ENCODE measurements around the gene WASF3.
"Not testable (repeated sequence)": the region's sequence is repeated elsewhere in the genome, so short reads cannot be mapped to it uniquely, and the experiment has no call there.

WASF3 gene

DNA sequence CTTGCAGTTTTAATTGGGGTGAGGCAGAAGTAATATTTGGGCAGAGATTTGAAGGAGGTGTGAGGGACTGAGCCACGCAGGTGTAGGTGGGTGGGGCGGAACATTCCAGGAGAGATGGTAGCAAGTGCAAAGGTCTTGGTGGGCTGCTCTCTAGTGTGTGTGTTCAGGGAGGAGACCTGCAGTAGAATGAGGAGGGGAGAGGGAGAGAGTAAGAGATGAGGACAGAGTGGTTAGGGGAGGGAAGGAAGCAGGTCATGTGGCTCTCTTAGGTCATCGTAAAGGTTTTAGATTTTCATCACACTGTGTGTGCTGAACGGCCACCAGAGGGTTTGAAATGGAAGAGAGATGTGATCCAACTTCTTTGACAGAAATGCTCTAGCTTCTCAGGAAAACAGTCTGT, 33.5 kb downstream of the WASF3 start:
- DNase-seq, result no peak

DNA sequence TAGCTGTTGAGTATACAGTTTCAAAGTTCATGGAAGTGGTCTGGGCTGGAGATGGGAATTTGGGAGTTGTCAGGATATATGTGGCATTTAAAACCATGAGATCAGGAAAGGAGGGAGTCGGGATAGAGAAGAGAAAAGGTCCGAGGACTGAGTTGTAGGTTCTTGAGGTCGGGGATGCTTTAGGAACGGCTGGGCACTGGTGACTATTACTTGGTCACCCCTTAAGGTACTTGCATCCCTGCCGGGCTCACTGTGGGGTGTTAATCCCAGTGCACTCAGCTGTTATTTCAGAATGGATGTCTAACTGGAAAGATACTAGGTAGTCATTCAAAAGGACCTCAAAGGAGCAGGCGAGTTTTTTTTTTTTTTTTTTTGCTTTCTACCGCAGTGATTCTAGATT, 34.2 kb downstream of the WASF3 start:
- DNase-seq, result no peak

DNA sequence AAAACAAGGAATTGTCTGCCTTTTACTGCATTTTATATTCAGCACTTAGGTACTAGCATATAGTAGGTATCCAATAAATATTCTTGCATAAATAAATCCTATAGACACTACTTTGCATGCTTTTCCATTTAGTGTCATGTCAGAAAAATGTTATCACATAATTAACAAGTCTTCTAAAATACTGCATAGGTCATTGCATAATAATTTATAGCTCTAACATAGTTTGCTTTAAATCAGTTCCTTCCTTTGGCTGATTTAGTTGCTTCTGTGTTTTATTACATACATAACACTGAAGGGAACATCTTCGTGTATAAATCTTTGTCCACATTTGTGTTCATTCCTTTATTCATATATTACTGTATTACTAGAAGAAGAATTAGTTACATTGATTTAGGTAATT, 36.2 kb downstream of the WASF3 start:
- DNase-seq, result no peak

DNA sequence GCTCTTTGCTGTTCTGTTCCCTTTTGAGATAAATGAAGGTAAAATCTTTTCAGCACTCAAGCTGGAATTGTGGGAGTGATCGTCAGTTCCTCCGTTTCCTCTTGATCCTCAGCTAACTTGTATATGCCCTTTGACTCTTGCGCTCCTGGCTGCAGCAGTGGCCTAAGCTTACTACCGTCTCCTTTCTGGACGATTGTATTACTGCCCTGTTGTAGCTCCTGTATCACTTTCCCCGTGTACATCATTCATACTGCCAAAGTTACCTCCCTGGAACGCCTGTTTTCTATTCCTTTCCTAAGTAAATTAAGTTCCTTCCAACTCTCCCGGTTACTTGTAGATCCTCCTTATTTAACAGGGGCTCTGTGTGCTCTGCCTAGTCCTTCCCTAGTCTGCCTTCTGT, 36.9 kb downstream of the WASF3 start:
- no peak for DNase-seq

DNA sequence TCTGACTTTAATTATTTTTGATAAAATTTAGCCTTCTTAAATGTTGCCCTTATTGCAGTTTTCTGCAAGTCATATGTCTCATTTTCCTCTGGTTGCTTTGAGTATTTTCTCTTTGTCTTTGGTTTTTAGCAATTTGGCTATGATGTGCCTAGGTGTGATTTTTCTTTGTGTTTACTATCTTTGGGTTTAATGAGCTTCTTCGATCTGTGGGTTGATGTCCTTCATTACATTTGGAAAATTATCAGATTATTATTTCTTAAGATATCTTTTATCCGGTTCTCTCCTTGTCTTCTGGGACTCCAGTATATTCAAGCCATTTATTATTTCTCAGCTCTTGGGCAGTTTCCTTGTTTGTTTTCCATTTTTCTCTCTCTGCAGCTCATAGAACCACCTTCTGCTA, 39.0 kb downstream of the WASF3 start:
- DNase-seq, result no peak

DNA sequence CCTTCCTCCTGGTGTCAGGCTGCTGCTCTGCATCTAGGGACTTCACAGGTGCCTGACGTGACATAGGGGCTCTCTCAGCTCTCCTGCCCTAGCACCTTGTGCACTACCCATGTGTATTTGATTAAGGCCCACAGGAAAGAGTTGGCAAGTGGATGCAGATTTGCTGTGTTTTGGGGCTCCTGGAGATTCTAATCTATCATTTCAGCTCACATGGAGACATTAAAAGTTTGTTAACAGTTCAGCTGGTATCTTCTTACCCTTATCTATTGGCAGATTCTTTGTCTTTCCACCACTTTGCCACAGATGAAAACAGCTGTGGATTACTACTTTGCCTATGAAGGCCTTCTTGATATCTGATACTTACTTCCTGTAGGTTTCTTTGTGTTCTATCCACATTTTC, 41.9 kb downstream of the WASF3 start:
- DNase-seq, result no peak

DNA sequence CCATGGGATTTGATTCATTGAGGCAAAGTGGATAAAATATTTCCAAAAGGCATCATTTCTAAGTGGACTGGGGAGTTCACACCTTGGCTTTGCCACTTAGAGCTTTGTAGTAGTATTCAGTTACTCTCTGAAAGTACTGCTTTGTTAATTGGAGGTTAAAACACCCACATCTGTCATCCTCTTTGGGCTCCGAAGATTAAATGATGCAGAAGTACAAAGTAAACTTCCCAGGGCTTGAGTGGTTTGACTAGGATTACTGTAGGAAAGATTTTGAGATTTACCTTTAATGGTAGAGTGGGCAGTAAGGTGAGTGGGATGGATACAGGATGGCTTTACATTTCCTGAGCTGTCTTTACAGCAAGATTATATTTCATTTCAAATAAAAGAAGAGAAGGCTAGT, 42.4 kb downstream of the WASF3 start:
- no peak for DNase-seq

DNA sequence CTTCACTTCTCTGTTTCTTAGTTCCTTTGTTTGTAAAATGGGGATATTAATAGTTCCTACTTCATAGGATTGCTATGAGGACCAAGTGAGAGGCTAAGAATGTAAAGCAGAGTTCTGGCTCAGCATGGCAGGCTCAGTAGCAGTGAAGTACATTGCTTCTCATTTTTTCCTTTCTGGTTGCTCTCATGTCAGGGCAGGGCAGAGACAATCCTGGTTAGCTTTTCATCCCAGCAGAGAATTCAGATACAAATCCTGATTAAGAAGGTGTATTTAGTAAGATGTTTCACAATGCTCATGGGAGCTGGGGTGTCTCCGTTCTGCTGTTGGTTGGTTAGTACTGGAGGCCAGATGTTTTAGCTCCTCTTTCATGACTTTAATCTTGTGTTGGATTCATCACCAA, 42.9 kb downstream of the WASF3 start:
- no peak for DNase-seq

DNA sequence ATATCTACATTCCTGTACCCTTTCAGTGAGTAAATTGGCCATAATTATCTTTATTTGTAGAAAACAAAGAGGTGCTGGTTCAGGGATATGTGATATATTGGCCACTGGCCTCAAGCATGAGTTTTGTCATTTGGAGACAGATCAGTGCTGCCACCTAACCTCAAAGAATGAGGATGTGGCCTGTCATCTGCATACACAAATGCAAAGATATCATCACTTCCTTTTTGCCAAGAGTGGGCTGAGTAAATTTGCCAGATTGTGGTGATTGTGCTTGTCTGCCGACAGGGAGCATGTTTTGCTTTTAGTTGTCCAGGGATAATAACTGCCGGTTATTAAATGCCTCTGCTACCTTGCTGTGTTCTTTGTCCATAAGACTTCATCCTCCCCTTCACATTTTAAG, 44.2 kb downstream of the WASF3 start:
- peak; percentile 45 for DNase-seq

DNA sequence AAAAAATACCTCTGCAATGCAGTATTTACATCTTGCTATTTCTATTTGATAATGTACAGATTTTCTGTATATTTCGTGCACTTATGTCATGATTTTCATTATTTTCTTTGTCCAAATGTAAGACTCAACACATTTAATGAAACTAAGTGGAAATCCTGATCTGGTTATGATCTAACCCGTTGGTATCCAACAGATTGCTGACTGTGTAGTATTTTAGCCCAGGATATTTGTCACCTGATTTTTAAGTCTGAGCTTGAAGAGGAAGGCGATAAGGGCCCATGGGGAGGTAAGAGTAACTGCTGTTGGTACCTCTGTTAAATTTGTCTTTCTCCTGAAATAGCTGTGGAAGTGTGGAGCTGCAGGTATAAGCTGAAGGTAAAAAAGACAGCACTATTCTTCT, 45.3 kb downstream of the WASF3 start:
- no peak for DNase-seq

DNA sequence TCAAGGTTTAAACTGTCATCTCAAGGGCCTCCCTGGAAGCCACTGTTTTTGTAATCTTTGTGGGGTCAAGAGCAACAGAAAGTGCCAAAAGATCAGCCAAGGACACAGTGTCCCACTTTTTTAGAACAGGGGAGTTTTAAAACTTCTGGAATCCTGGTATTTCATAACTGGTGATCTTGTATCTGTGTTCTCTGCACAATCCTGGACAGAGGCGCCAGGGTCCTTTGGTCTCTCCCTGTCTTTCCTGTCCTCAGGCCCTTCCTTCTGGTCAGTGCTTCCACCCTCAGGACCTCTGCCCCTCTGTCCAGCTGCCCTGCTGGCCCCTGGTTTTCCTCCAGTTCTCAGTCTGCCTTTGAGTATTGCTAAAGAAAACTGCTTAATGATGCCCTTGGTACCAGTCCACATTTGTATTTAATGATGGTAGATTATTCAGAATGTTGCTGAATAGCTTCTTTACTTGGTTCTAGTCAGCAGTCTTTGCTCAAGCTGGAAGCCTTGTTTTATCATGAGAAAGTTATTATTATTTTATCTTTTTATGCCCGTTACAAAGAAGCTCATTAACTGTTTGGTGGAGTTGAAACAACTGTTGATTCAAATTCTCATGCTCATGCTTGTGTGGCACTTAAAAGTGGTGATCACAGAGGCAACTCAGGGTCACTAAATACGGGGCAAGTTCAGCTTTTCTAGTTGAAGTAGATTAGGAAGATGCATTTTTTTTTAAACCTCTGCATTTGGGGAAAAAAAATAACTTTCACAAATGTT, 47.5 kb downstream of the WASF3 start:
- no peak for DNase-seq

DNA sequence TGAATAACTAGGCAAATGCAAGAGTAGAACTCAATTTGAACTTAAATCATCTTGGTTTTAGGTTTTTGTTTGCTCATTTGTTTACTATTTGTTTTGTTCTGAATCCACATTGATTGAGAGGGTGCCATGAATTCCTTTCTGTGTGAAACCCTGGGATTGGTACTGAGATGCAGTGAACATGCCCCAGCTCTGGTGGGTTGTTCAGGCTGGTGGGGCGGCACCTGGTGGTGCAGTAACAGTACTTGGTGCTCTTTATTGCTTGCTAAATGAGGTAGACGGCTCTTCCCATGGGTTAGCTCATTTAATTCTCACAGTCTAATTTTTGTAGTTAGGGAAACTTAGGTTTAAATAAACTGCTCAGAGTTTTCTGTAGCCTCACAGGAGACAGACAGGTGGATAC, 48.4 kb downstream of the WASF3 start:
- DNase-seq, result no peak

DNA sequence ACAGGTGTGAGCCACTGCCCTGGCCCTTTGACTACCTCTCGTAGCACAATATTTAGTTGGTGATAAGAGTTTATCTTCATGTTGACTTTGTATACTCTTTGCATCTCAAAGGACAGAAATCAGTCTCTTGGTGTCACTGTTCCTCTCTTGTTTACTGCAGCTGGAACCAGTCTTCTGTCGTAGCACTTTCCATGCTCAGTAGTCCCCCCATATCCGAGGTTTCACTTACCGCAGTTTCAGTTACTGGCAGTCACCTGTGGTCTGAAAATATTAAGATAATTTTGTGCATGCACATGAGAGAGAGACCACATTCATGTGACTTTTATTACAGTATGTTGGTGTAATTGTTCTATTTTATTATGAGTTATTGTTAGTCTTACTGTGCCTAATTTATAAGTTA, 49.1 kb downstream of the WASF3 start:
- DNase-seq, result no peak

DNA sequence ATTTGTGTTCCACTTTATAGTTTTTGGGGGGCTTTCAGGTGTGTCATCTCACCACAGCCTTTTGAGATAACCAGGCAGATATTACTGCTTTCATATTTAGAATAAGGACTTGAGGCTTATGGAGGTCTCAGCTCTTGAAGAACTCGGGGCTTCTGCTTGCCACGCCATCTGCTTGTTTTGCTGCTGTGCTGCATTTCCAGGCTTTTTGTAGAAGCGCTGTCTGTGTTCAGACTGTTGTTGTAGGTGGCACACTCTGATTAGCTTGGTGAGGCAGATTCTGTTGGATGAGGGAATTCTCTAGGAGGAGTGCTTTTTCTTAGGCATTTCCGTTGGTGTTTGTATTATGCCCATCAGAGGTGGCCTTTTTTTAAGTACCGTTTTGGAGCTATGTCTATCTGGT, 57.2 kb downstream of the WASF3 start:
- no peak for DNase-seq

DNA sequence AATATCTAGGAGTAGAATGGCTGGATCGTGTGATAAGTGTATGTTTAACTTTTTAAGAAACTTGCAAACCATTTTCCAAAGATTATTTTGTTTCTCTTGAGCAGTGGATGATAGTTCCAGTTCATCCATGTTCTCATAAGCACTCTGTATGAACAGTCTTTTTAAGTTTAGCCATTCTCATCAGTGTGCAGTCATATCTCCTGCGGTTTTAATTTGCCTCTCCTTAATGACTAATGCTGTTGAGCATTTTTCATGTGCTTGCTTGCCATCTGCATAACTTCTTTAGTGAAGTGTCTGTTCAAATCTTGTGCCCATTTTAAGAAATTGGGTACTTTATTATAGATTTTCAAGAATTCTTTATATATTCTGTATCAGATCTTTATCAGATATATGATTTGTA, 58.6 kb downstream of the WASF3 start:
- DNase-seq, result no peak

DNA sequence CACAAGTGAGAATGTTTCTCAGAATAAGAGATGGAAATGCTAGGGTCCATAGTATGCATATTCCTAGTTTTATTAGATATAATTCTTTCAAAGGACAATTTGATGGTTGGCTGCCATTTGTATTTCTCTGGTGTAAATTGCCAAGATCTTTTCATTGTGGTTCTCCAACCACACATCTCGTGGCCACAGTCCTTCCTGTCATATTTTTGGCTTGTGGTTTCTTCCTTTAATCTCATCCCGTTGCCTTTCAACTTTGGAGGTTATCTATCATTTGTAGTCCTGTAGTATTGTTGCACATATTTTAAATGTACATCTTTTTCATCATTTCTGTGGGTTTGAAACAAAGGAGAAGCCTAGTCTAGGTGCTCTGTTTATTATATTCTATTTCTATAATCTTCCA, 61.2 kb downstream of the WASF3 start:
- DNase-seq, result no peak

DNA sequence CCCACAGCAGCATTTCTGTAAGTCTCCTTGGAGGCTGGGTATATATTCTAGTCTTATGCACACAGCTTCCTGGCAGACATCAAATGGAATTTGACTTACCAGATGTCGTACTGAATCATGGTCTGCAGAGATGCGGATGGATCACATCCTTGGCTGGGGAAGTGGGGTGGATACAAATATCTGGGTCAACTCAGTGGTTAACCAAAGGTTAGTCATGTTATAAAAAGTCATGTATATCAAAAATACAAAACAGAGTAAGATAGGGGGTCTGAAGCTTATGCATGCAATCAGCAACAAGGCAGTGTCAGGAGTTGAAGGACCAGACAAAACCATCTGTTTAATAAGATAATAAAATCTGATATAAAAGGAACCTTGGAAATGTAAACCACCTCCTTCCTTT, 61.9 kb downstream of the WASF3 start:
- no peak for DNase-seq

DNA sequence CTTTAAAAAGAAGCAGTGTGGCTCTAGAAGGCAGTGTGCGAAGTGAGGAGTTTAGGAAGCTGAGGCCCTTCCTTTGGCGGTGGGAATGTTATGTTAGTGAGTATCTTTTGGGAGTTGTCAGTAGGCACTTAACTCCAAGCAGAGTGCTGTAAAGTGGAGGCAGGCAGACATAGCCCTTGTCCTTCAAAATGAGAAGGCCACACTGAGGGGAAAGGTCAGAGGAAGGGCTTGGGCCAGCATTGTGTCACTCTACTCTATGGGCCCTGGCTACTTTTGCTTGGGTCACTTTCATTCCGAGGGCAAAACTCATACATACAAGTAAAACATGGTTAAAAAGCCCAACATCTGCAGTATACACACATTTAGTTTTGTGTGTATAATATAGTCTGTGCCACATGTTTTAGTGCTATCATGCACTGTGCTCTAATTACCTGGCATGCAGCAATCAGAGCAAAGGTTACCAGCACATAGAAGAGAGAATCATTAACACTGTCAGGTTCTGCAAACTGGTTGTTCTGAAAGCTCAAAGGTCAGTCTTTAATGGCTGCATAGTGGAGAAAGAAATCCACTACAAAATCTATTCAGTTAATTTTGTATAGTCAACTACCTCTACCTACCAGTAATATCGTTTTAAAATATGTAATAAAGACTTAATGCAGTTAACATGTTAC, 64.4 kb downstream of the WASF3 start:
- no peak for DNase-seq

DNA sequence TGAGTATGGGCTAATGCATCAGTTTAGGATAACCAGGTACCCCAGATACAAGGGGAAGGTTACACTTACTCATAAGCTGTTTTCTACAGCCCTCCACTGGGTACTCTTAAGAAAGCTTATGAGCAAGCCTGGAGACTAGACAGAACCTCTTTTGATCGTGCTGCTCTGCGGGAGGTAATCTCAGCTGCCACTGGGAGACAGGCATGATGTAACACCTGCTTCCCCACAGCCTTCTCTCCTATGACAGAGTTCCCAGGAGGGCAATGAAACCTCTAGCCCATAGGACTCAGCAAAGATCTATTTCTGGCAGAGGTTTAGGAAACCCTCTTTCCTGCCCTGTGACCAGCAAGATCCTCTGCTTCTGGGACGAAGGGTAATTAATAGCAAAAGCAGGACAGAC, 65.6 kb downstream of the WASF3 start:
- DNase-seq, result no peak

DNA sequence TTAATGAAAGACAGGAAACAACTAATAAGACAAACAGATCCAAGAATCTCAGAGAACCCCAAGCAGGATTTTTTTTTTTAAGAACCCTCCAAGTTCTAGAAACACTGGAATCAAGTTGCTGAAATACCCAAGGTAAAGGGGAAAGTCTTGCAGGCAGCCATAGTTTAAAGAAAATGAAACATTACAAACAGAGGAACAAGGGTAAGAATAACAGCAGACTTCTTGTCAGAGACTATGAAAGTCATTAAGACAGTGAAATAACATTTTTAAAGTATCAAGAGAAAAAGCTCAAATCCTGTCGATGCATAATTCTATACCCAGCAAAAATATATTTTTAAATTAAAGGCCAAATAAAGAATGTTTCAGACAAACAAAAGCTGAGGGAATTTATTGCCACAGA, 67.1 kb downstream of the WASF3 start:
- no peak for DNase-seq

DNA sequence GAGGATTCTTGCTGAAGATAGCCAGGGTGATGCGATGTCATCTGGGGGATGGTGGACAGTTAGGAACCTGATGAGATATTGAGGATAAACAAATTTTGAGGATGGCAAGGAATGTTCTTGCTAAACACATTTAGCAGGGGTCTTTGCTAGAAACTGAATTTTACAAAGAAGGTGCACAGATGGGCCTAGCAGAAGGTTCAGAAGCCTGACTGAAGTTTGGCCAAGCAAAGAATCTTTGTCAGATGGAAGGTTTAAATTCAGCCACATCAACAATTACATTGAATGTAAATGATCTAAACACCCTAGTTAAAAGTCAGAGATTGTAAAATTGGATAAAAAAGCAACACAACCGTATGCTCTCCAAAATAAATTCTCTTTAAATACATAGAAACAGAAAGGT, 68.8 kb downstream of the WASF3 start:
- no peak for DNase-seq

DNA sequence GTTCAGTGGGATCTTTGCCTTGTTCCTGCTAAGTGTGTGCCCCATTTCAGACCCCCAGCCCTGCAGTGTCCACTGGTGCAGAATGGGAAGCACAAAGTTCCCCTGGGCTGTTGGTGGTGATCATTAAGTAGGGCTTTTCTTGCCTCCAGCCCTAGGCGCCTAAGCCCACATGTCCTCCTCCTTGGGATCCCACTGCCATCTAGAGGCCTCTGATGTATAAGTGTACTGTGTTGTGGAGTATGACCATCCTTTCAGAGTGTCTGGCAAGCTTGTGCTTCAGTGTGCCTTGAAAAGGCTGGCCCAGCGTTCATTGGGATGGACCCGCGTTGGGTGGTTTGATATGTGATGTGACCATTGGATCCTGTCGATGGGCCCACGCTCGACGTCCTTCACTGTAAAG, 71.2 kb downstream of the WASF3 start:
- peak; percentile 40 for DNase-seq

DNA sequence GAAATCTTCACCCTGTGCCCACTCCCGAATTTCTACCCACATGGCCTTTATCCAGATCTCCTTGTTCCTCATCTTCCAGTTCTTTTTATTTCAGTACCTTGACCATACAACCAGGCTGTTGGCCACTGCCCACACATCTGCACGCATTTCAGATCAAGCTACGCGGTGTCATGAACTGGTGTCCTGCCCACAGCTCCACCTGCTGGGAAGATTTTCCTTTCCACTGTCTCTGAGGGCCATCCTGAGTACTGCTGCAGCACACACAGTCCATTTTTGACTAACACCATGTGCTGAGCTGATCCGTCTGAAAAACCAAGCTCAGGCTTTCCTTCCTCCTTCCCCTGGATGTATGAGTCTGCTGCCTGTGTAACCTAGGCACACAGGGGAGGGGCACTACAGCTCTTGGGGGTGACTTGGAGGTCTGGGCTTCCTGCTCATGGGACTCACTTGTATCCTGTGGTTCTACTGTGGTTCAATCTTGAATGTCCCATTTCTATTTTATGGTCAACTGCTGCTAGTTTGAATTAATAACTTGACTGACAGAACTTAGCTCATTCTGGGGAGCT, 71.9 kb downstream of the WASF3 start:
- DNase-seq, result no peak

DNA sequence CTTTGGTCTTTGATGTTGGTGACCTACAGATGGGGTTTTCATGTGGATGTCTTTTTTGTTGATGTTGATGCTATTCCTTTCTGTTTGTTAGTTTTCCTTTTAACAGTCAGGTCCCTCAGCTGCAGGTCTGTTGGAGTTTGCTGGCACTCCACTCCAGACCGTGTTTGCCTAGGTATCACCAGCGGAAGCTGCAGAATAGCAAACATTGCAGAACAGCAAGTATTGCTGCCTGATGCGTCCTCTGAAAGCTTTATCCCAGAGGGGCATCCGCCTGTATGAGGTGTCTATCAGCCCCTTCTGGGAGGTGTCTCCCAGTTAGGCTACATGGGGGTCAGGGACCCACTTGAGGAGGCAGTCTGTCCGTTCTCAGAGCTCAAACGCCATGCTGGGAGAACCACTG, 78.2 kb downstream of the WASF3 start:
- not testable (repeated sequence) for DNase-seq

DNA sequence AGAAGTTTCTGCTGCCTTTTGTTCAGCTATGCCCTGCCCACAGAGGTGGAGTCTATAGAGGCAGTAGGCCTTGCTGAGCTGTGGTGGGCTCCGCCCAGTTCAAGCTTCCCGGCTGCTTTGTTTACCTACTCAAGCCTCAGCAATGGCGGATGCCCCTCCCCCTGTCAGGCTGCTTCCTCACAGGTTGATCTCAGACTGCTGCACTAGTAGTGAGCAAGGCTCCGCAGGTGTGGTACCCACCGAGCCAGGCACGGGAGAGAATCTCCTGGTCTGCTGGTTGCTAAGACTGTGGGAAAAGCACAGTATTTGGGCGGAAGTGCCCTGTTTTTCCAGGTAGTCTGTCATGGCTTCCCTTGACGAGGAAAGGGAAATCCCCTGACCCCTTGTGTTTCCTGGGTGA, 78.6 kb downstream of the WASF3 start:
- DNase-seq, result not testable (repeated sequence)
